Chondrocyte (in vitro differentiated cells): ENCODE data around the gene ABCC11. TPM values are rescaled to one million over a fixed set of nuclear protein-coding genes. Genes with fewer than 3 reads are reported as not detected.

Source experiments
- DNase-seq: peaks from one replicate; pipeline ENCODE4 v3.0.0; 2021; ENCODE audit warnings: mixed read lengths, low spot score
- H3K27ac Mint-ChIP-seq: one replicate; pipeline ENCODE4 v1.8.0; 2021; ENCODE audit warnings: mild to moderate bottlenecking, moderate library complexity, mixed read lengths; ENCODE audit not compliant: unreplicated experiment
- H3K27me3 Mint-ChIP-seq: 2 replicates; pipeline ENCODE4 v1.8.0; 2021; ENCODE audit warnings: low read depth, mixed read lengths
- H3K36me3 Mint-ChIP-seq: 2 replicates; pipeline ENCODE4 v1.8.0; 2021; ENCODE audit warnings: low read depth, mixed read lengths
- H3K4me1 Mint-ChIP-seq: 2 replicates; pipeline ENCODE4 v1.8.0; 2021; ENCODE audit warnings: low read depth, mild to moderate bottlenecking, mixed read lengths
- H3K4me3 Mint-ChIP-seq: one replicate; pipeline ENCODE4 v1.8.0; 2021; ENCODE audit warnings: mild to moderate bottlenecking, moderate library complexity, mixed read lengths; ENCODE audit not compliant: unreplicated experiment
- H3K9me3 Mint-ChIP-seq: 2 replicates; pipeline ENCODE4 v1.8.0; 2021; ENCODE audit warnings: low read depth, mixed read lengths
- total RNA-seq: library from RNA; stranded (reverse); gene quantifications from 3 replicates; pipeline ENCODE4 v1.2.1, GENCODE V29; 2021
- TF ChIP-seq, protein P1 (sequence below): fragments of 200-600 bp; sonication (generic); IDR thresholded peaks from 2 replicates; pipeline ENCODE4 v1.5.0; 2021; ENCODE audit warnings: antibody characterized with exemption, mild to moderate bottlenecking, moderate library complexity

ABCC11 gene
- total RNA-seq, 1 donor from 2014 or later, result 0.32 TPM

DNA sequence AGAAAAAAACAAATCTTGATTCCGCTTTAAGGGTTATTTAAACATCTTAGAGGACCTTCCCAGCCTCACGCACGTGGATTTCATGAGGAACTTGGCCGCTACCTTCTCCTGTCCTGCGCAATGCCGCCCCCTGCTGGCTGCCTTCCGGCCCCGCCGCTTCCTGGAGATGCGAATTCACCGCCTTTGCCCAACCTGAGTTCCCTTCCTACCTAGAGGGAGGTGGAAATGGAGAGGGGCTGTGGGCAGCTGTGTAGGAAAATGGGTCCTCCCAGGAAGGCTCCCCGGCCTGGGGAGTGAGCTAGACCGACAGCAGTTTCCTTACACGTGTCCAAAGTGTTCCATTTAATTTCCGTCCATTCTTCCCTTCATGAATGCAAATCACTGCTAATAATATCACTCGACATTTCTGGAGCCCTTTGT, 90.5 kb downstream of the ABCC11 start:
- H3K9me3 Mint-ChIP-seq, result no peaks in the 10 kb centered on the region
- H3K4me3 Mint-ChIP-seq, result no peak overlapping the region
- DNase-seq, result no peak
- no peak overlapping the region for H3K27ac Mint-ChIP-seq
- peaks cover 6% of the 10 kb centered on the region for H3K4me1 Mint-ChIP-seq
- TF ChIP-seq, protein P1, sequence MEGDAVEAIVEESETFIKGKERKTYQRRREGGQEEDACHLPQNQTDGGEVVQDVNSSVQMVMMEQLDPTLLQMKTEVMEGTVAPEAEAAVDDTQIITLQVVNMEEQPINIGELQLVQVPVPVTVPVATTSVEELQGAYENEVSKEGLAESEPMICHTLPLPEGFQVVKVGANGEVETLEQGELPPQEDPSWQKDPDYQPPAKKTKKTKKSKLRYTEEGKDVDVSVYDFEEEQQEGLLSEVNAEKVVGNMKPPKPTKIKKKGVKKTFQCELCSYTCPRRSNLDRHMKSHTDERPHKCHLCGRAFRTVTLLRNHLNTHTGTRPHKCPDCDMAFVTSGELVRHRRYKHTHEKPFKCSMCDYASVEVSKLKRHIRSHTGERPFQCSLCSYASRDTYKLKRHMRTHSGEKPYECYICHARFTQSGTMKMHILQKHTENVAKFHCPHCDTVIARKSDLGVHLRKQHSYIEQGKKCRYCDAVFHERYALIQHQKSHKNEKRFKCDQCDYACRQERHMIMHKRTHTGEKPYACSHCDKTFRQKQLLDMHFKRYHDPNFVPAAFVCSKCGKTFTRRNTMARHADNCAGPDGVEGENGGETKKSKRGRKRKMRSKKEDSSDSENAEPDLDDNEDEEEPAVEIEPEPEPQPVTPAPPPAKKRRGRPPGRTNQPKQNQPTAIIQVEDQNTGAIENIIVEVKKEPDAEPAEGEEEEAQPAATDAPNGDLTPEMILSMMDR, result peak; percentile 98
- H3K27me3 Mint-ChIP-seq, result no peaks in the 10 kb centered on the region
- no peaks in the 10 kb centered on the region for H3K36me3 Mint-ChIP-seq

DNA sequence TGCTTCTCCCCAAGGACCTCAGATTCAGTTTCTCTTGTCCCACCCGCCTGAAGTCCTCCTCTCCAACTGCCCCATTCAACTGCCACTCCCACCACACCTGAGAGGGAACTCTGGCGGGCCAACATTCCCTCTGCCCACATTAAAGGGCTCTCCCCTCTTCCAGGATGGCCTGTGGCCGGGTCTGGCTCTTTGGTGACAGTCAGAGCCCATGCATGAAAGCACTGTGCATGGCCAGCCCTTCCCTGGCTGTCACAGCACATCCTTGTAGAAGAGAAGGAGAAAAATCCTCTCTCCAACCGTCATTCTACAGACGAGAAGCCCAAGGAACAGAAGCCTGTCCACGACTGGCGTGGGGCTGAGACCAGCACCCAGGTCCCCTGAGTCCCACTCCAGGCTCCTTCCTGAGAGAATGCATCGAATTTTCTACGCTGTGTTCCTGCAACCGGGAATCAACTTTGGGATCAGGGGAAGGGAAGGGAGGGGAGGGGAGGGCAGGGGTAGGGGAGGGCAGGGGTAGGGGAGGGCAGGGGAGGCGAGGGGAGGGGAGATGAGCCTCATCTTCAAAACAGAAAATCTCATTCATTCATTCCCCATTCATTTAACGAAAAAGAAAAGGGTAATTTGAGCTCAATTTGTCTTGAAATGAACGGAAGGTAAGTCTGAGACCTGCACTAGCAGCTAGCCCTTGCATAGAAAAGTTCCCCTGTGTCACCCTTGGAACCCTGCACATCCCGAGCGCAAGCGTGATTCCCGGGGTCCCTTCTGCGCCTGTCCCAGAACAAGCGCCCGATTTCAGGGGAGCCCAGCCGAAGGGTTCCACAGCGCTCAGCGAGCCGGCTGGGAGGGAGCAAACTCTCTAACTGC, 91.2 kb downstream of the ABCC11 start, which contains the start of gene ABCC12:
ABCC12 (minus strand) TSS at position 68 of the 864 bp plus-strand sequence. CDS start 9,569 bp downstream, outside the sequence.
- H3K27ac Mint-ChIP-seq, result no peak within 1 kb of the TSS
- TF ChIP-seq, protein P1, result no peak
- H3K27me3 Mint-ChIP-seq, result no peaks in the 10 kb centered on the region
- peaks cover 6% of the 10 kb centered on the region for H3K4me1 Mint-ChIP-seq
- H3K9me3 Mint-ChIP-seq, result no peaks in the 10 kb centered on the region
- H3K4me3 Mint-ChIP-seq, result no peak within 1 kb of the TSS
- no peak for DNase-seq
- H3K36me3 Mint-ChIP-seq, result no peaks in the 10 kb centered on the region

DNA sequence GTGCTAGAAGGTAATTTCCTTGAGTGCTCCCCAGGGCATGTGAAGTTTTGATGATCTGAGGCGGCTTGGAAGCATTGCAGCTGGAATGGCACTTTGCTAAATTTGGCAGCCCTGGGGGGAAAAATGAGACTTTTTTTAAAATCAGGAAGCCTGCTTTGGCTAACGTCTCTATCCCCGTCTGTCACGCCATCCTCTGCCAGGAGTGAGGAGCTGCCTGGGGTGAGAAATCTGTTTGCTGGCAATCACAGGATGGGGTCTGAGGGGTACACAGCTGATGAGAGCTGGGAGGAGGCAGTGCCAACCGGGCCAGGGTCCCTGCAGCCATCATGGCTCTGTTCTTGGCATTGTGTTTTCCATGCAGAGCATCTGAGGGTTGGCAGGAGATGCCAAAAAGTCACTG, 93.6 kb downstream of the ABCC11 start:
- DNase-seq, result no peak
- no peak overlapping the region for H3K4me3 Mint-ChIP-seq
- peaks cover 6% of the 10 kb centered on the region for H3K9me3 Mint-ChIP-seq
- H3K4me1 Mint-ChIP-seq, result peaks cover 6% of the 10 kb centered on the region
- H3K27me3 Mint-ChIP-seq, result no peaks in the 10 kb centered on the region
- H3K36me3 Mint-ChIP-seq, result no peaks in the 10 kb centered on the region
- TF ChIP-seq, protein P1, result no peak
- no peak overlapping the region for H3K27ac Mint-ChIP-seq

DNA sequence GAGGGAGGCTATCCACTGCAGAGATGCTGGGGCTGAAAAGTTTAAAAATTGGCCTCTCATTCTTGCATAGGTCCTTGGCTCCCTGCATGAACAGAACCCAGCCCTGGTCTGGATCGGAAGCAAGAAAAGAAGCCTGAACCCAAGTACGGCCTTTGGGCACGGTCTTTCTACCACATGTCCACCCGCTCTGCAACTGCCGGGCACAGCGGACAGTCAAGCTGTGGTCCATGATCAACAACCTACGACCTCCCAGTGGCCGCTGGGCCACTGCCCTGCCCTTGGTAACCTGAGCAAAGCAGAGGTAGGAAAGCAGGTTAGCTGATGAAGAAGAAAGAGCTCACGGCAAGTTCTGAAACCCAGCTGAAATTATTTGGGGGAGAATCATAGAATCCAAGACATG, 95.1 kb downstream of the ABCC11 start:
- no peak for DNase-seq
- Mint-ChIP-seq H3K27me3 (no peaks in the 10 kb centered on the region), H3K4me3 (no peak overlapping the region), H3K4me1 (no peaks in the 10 kb centered on the region), H3K9me3 (peaks cover 9% of the 10 kb centered on the region), H3K27ac (no peak overlapping the region), H3K36me3 (no peaks in the 10 kb centered on the region)
- TF ChIP-seq, protein P1, result no peak

DNA sequence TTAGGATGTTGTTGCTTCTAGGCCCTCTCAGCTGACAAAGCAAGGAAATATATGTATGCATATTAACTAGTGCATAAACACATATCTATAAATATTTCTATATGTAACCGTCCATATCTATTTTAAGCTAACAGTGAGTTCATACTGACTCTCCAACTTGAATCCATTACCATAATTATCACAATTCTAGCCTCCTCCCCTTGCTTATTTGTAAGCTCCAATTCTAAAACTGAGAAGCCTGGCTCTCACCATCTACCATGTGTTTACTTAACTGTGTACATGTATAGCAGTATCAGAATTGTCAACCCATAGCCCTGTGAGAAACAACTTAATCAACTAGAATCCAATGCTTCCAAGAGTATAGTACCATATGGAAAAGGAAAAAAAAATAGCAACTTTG, 96.6 kb downstream of the ABCC11 start:
- H3K9me3 Mint-ChIP-seq, result peaks cover 9% of the 10 kb centered on the region
- H3K4me1 Mint-ChIP-seq, result no peaks in the 10 kb centered on the region
- DNase-seq, result no peak
- no peak overlapping the region for H3K4me3 Mint-ChIP-seq
- no peaks in the 10 kb centered on the region for H3K36me3 Mint-ChIP-seq
- TF ChIP-seq, protein P1, result no peak
- no peak overlapping the region for H3K27ac Mint-ChIP-seq
- no peaks in the 10 kb centered on the region for H3K27me3 Mint-ChIP-seq
